Measurements from ENCODE around the gene CCDC157.

- TF ChIP-seq ETV6 (conservative IDR thresholded peaks at IDR 0.05 in 1 of 2, IDR thresholded peaks at IDR 0.05 in 1 of 2; ENCODE audit: borderline replicate concordance in 1 of 2, low read depth in 1 of 2): no peak
- TF ChIP-seq, protein P1, sequence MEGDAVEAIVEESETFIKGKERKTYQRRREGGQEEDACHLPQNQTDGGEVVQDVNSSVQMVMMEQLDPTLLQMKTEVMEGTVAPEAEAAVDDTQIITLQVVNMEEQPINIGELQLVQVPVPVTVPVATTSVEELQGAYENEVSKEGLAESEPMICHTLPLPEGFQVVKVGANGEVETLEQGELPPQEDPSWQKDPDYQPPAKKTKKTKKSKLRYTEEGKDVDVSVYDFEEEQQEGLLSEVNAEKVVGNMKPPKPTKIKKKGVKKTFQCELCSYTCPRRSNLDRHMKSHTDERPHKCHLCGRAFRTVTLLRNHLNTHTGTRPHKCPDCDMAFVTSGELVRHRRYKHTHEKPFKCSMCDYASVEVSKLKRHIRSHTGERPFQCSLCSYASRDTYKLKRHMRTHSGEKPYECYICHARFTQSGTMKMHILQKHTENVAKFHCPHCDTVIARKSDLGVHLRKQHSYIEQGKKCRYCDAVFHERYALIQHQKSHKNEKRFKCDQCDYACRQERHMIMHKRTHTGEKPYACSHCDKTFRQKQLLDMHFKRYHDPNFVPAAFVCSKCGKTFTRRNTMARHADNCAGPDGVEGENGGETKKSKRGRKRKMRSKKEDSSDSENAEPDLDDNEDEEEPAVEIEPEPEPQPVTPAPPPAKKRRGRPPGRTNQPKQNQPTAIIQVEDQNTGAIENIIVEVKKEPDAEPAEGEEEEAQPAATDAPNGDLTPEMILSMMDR (IDR thresholded peaks at IDR 0.05 in 2 of 3, conservative IDR thresholded peaks at IDR 0.05 in 1 of 3; ENCODE audit: control insufficient read depth in 2 of 3, extremely low read depth in 1 of 3, insufficient read depth in 1 of 3, low read depth in 3 of 3, low read length in 3 of 3): no peak
- no peak for TF ChIP-seq ZNF274 (IDR thresholded peaks at IDR 0.05; ENCODE audit: insufficient read depth, insufficient read length)
- no peak for TF ChIP-seq REST (IDR thresholded peaks at IDR 0.05; ENCODE audit: low read depth, low read length)
- TF ChIP-seq, protein P2, sequence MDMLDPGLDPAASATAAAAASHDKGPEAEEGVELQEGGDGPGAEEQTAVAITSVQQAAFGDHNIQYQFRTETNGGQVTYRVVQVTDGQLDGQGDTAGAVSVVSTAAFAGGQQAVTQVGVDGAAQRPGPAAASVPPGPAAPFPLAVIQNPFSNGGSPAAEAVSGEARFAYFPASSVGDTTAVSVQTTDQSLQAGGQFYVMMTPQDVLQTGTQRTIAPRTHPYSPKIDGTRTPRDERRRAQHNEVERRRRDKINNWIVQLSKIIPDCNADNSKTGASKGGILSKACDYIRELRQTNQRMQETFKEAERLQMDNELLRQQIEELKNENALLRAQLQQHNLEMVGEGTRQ (IDR thresholded peaks at IDR 0.05; ENCODE audit: borderline replicate concordance, low read depth, low read length): no peak
Measured at GRCh38 chr22:30368420-30368819, 11.6 kb downstream of the CCDC157 start.
